NOMO-1 treated with DMSO at 0.1 percent for 48 hours (cell line): Measurements from ENCODE around the gene MAGI2.

Experiments used
- DNase-seq: peaks from one replicate; lab custom pipeline; 2025; ENCODE audit not compliant: unreplicated experiment; lab: John Stamatoyannopoulos, UW

The MAGI2 gene

DNA sequence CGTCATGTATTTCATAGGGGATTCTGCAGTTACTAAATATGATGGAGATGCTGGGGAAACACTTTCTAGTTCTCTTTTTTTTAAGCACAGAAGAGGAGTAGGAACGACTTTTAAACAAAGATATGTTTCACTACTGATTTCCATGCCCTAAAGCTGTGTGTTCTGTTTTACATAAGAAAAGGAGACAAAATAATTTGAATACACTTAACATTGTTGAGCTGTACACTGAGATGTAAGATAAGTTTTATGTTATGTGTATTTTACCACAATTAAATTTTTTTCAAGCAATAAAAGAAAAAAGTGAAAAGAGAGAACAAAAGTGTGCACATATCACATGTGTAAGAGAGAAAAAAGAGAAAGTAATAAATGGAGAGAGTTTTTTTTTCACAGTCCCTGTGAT is 1246.7 kb downstream of the MAGI2 start:
- DNase-seq, result no peak

DNA sequence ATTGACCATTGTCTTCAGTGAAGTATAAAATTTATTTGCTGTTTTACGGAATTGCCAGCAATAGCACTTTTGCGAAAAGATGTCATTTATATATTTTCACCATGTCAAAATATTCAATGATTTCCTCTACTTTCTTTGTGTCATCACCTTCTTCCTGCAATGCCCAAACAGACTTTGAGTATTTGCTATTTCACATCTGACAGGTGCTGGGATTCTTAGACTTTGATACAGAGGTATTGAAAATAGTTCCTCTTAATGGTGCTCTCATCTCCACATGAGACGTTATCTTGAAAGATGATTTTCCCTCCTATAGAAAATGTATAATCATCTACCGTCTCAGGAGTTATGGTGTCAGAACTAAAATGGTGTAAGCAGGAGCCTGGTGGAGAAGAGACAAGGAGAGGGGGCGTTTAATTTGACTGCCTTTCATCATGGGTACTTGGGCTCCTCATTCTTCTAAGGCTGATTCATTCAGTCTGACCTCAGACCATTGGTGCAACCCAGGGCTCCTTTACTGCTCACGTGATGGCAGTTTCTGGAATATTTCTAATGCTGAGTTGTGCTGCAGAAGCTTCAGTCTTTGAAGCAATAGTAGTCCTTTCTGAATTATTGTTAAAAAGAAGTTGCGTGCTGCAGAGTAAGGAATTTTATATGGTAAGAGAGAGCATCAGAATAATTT is 1250.3 kb downstream of the MAGI2 start:
- no peak for DNase-seq

GRCh38 chr7:78198756-78199155 is 1254.7 kb downstream of the MAGI2 start:
- DNase-seq, result no peak

GRCh38 chr7:78197447-78197846 is 1256.0 kb downstream of the MAGI2 start:
- peak; percentile 14 for DNase-seq

GRCh38 chr7:78195281-78195680 is 1258.2 kb downstream of the MAGI2 start:
- DNase-seq, result no peak

DNA sequence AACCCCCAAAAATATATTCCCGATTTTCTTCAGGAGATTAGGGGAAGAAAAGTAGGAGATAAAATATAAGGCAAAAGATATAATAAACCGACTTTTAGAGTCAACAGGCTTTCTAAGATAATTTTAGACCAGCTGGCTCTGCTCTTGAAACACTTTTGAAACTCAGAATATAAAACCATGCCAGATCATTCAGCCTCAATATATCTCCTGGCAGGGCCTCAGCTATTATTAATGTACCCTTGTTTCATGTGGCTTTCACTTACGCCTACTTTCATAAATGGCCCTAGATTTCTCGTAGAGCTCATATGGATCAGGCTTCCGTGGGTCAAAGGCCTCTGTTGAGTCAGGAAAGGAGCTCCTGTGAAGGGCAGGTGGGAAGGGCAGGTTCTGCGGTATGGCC is 1258.9 kb downstream of the MAGI2 start:
- DNase-seq, result no peak

DNA sequence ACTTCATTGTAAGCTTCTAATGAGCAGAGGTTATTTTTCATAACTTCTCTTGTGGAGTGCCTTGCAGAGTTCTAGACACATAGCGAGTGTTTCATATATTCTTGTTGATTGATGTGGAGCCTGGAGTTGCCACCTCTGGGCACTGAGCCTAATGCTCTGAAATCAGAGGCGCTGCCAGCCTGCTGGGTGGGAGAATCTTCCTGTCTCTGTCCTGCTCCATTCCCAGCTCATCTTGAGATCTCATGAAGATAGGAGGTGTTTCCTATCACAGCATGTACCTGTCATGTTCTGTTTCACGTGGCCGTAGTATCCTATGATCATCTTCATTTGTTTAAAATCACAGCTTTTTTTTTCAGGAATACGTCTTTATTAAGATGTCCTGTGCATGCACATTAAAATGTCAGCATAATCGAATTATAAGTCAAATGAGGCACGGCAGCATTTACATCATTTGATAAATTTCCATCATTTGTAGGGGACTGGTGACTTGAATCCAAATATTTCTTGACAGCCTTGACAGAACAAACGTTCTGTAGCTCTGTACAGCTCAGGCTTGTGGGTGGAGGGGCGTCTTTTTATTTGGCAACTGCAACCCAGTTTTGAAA is 1261.9 kb downstream of the MAGI2 start:
- no peak for DNase-seq

GRCh38 chr7:78189762-78190161 is 1263.7 kb downstream of the MAGI2 start:
- DNase-seq, result no peak

- DNase-seq, result no peak
Observed at GRCh38 chr7:78185149-78185745, 1268.2 kb downstream of the MAGI2 start.

DNA sequence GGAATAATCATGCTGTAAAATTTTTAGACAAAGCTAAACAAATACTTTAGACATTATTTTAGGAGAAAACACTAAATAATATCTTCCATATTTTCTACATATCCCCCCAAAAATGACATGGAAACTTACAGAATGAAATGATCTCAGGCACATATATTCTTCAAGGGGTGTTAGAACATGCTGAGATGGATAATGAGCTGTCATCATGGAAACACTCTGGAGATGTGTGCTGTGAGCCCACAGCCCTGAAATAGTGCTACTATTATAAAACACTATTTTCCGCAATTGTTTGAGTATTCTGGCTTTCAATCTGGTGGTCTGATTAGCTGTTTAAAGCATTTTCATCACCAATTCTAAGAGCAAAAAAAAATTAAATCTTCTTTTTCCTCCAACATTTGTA is 1269.2 kb downstream of the MAGI2 start:
- DNase-seq, result no peak

DNA sequence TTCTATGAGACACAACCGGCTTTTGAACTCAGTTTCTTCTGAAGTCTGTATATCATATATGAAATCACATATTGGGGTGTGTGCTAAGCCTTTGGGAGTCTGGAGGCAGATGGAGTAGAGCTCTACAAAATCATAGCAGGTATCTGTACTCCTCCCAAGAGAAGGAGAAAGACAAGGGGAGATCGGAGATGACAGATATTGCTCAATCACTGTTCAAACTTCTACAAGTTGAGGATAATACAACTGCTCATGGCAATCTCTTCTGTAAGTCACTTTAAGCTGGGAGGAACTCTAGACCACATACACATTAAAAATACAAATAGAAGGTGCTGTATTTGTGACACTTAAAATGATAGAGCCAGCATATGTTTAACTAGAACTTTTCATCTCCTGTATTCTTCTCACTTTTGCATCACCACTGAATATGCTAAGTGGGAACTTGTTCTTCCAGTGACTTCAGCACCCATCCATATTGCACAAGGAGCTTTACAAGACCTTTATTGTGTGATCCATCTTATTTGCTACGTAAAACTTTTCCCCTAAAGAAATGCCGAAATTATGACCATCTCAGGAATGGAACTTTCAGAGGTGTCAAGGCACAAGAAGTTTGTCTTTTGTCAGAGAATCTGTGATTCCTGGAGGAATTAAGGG is 1273.5 kb downstream of the MAGI2 start:
- no peak for DNase-seq

DNA sequence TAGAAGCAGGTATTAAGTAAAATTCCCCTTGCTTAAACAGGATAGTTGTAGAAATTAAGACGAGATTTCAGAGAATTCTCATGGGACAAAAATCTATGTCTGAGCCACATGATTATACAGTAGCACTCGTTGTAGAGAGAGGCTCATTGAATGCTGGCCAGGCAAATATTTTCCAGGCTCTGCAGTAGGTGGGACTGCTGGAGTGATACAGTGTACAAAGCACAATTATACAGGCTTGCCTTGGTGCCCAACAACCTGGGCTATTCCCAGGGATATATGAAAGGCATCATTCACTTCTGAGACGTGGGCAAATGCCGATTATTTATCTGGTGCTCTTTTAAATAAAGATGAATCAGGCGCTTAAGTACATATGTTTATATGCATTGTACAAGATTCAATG is 1274.3 kb downstream of the MAGI2 start:
- DNase-seq, result no peak

- no peak for DNase-seq
Observed at GRCh38 chr7:78178319-78178718, 1275.1 kb downstream of the MAGI2 start.

- DNase-seq, result no peak
Observed at GRCh38 chr7:78176171-78176570, 1277.3 kb downstream of the MAGI2 start.

DNA sequence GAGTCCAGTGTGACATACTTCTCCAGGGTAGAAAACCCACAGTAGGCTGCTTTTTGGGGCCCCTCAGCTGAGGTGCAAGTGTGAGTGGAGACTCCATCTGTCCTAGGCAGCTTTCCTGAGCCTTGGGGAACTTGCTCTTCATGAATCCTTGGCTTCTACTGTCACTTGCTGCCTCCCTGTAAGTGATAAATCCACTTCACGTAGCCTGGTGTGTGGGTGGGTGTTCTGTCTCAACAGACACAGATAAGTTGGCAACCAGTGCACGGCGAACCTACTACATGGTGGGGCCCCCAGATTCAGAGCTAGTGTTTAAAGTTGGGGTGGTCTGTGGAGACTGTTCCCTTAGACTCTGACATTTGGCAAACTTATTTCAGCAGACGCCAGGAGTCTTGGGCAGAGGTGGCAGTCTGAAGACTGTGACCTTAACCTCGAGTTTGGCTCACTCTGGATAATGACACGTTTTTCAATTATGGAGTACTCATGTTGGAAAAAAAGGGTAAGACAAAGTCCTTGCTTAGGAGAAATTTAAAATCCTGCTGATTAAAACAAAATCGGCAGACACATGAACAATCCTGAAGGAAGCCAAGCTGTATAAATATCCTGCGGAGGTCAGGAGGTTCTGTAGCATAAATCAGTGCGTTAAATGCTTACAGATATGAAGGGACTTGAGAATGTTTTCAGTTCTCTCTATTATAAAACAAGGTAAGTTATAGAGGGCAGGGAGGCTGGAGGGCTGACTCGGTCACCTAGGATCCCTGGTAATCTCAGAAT is 1278.0 kb downstream of the MAGI2 start:
- no peak for DNase-seq

- DNase-seq, result no peak
Observed at GRCh38 chr7:78173666-78174065, 1279.8 kb downstream of the MAGI2 start.

DNA sequence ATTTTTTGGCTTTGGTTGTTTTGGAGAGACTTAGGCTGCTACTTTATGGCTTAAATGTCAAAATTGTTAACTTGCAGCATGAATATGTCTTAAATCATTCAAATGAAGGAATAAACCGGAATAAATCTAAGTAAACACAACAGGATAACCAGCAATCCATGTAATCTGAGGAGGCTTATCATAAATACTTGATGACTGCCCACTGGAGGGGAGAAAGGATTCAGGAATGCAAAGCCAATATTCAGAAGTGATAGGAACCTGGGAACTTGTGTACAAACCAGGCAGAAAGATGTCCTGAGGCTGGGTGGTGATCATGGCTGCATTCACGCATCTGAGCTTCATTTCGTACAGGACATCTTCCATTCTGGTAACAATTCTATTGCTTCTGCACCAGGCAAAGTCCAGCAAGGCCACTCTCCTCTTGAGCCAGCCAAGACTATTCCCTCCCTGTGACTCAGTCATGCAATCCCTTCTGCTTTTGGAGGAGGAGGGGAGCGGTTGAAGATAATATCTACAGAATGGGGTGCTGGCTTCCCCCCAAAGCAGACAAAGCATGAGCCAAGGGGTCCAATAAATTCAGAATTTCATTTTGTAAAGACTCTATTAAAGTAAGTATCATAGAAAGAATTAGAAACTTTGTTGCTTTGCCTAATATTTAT is 1280.4 kb downstream of the MAGI2 start:
- DNase-seq, result no peak

DNA sequence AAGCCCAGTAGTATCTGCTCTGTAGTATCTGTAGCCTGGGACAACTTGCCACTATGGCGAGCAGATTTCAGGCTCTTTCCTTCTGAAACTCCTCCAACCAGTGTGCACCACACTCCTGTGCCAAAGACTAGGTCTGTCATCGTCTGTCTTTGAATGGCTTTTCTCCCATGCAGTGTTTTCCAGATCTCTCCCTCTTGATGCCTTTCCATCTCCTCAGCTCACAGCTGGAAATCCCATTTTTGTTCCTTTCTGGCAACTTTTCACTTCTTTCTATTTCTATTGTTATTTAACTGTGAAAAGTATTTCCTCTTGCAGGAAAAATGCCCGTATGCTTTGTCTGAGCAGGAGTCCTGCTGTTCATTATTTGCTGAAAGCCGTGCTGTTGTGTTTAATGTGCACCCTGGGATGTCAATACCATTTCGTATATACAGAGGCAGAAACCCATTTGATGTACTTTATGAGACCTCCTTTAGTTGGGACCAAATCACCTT is 1281.2 kb downstream of the MAGI2 start:
- no peak for DNase-seq

GRCh38 chr7:78171398-78171797 is 1282.1 kb downstream of the MAGI2 start:
- DNase-seq, result no peak

- no peak for DNase-seq
Observed at GRCh38 chr7:78170815-78171214, 1282.7 kb downstream of the MAGI2 start.

DNA sequence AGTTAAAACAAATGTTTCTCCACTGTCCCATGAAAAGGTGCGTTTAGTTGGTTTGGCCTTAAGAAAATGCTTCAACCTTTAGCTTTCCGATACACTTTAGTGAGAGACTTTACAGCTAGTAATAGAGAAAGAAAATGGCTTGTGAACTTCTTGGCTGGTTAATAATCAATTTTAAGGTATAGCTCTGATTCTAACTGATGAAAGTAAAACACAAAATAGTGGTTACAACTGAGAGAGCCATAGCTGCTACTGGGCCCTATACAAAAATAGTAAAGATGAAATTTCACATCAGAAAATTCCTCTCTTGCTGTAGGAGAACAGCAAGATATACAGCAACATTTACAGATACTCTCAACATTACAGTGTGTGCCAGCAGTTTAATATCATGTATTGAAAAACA is 1283.5 kb downstream of the MAGI2 start:
- no peak for DNase-seq
